ENCODE results near the gene PPFIA1.

PPFIA1 gene

GRCh38 chr11:70432580-70432979 lies 162.1 kb downstream of the PPFIA1 start:
- no peak for TF ChIP-seq CTCF (conservative IDR thresholded peaks at IDR 0.05; ENCODE audit: control insufficient read depth, insufficient read depth, low read depth, low read length)
- no peak overlapping the region for H3K4me3 ChIP-seq (ENCODE audit: control insufficient read depth, low read depth, low read length)
- DNase-seq (ENCODE audit: low read depth): no peak

- TF ChIP-seq CTCF (conservative IDR thresholded peaks at IDR 0.05; ENCODE audit: control insufficient read depth, insufficient read depth, low read depth, low read length): no peak
- no peak for DNase-seq (ENCODE audit: low read depth)
- no peak overlapping the region for H3K4me3 ChIP-seq (ENCODE audit: control insufficient read depth, low read depth, low read length)
Observed at GRCh38 chr11:70433038-70433437, 162.5 kb downstream of the PPFIA1 start.

- TF ChIP-seq CTCF (conservative IDR thresholded peaks at IDR 0.05; ENCODE audit: control insufficient read depth, insufficient read depth, low read depth, low read length): no peak
- no peak overlapping the region for H3K4me3 ChIP-seq (ENCODE audit: control insufficient read depth, low read depth, low read length)
- no peak for DNase-seq (ENCODE audit: low read depth)
Observed at GRCh38 chr11:70433526-70433925, 163.0 kb downstream of the PPFIA1 start.
